ENCODE measurements around the gene ATP6V1F.
A peak's percentile ranks its signal among the peaks of the same experiment; 100 is the strongest.

Gene ATP6V1F

GRCh38 chr7:128829391-128830166 is 33.1 kb upstream of the ATP6V1F start:
- TF ChIP-seq SPI1 (IDR thresholded peaks at IDR 0.05; ENCODE audit: low read depth, low read length) (no peak), TAF1 (IDR thresholded peaks at IDR 0.05; ENCODE audit: low read depth, low read length) (no peak), POU2F2 (IDR thresholded peaks at IDR 0.05; ENCODE audit: low read depth, low read length) (no peak), POLR2A (IDR thresholded peaks at IDR 0.05; ENCODE audit: low read depth, low read length) (no peak), POLR2AphosphoS5 (IDR thresholded peaks at IDR 0.05; ENCODE audit: low read depth, low read length) (no peak), PAX5 (IDR thresholded peaks at IDR 0.05; ENCODE audit: insufficient read depth, low read length, severe bottlenecking) (no peak)
- FAIRE-seq (no peak), DNase-seq (ENCODE audit: insufficient read length, low spot score) (no peak)

DNA sequence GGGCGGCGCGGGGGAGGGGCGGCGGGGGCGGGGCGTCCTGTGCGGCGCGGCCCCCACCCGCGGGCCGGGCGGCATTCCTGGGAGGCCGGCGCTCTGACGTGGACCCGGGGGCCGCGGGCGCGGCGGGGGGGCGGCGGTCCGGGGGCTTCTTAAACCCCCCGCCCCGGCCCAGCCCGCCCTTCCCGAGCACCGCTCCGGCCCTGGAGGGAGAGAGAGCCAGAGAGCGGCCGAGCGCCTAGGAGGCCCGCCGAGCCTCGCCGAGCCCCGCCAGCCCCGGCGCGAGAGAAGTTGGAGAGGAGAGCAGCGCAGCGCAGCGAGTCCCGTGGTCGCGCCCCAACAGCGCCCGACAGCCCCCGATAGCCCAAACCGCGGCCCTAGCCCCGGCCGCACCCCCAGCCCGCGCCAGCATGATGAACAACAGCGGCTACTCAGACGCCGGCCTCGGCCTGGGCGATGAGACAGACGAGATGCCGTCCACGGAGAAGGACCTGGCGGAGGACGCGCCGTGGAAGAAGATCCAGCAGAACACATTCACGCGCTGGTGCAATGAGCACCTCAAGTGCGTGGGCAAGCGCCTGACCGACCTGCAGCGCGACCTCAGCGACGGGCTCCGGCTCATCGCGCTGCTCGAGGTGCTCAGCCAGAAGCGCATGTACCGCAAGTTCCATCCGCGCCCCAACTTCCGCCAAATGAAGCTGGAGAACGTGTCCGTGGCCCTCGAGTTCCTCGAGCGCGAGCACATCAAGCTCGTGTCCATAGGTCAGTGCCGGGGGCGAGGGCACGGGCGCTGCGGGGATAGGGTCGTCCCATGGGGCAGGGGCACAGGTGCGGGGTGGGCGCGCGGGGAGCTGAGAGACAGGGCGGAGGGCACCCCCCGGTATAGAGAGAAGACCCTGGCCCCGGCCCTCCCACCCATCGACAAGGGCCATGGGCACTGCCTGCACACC is 32.2 kb upstream of the ATP6V1F start, which contains the start of gene FLNC:
FLNC (plus strand) TSS at position 176 of the 947 bp plus-strand sequence; CDS start at position 408, 232 bp downstream.
- DNase-seq (ENCODE audit: insufficient read length, low spot score) (no peak), FAIRE-seq (peak; percentile 84)
- no peak for TF ChIP-seq SPI1 (IDR thresholded peaks at IDR 0.05; ENCODE audit: low read depth, low read length)
- TF ChIP-seq POU2F2 (IDR thresholded peaks at IDR 0.05; ENCODE audit: low read depth, low read length): no peak
- no peak for TF ChIP-seq POLR2A (IDR thresholded peaks at IDR 0.05; ENCODE audit: low read depth, low read length)
- no peak for TF ChIP-seq POLR2AphosphoS5 (IDR thresholded peaks at IDR 0.05; ENCODE audit: low read depth, low read length)
- no peak for TF ChIP-seq TAF1 (IDR thresholded peaks at IDR 0.05; ENCODE audit: low read depth, low read length)
- TF ChIP-seq PAX5 (IDR thresholded peaks at IDR 0.05; ENCODE audit: insufficient read depth, low read length, severe bottlenecking): no peak

DNA sequence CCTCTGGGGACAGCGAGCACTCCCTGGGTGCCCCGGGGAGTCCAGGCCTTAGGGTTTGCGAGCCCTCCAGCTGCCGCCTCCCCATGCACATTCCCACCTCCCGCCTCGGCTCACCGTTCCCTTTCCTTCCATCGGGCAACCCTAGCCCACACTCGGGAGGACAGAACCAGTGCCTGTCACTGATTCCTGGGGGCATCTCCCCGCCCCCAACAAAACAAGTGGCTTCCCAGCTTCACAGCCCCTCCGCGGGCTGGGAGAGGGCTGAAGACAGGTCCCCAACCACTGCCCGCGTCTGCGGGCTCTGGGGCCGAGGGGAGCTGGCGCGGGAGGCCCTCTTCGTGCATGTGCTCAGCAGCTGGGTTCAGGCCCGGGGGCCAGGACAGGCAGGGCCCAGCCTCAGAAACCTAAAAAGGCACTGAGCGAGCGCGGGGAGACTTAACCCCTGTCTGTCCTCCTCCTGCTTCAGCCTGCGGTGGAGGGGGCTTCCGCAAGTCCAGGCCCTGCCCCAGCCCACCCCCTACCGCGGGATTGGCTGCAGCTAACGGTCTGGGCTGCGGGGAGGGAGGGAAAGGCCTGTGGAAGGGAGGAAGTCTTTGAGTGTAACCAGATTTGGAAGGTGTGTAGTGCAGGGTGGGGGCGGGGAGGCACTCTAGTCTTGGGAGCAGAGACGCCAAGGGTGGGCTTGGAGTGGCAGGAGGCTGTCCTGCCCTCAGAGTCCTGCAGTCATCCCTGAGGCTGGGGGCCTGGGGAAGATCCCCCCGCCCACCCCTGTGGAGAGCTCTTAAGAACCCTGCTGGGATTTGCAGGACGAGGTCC is 31.3 kb upstream of the ATP6V1F start:
- FAIRE-seq: peak; percentile 33
- TF ChIP-seq POLR2AphosphoS5 (IDR thresholded peaks at IDR 0.05; ENCODE audit: low read depth, low read length) (no peak), SPI1 (IDR thresholded peaks at IDR 0.05; ENCODE audit: low read depth, low read length) (peak; percentile 17; the same call in 1 of the 2 replicates)
- no peak for DNase-seq (ENCODE audit: insufficient read length, low spot score)

DNA sequence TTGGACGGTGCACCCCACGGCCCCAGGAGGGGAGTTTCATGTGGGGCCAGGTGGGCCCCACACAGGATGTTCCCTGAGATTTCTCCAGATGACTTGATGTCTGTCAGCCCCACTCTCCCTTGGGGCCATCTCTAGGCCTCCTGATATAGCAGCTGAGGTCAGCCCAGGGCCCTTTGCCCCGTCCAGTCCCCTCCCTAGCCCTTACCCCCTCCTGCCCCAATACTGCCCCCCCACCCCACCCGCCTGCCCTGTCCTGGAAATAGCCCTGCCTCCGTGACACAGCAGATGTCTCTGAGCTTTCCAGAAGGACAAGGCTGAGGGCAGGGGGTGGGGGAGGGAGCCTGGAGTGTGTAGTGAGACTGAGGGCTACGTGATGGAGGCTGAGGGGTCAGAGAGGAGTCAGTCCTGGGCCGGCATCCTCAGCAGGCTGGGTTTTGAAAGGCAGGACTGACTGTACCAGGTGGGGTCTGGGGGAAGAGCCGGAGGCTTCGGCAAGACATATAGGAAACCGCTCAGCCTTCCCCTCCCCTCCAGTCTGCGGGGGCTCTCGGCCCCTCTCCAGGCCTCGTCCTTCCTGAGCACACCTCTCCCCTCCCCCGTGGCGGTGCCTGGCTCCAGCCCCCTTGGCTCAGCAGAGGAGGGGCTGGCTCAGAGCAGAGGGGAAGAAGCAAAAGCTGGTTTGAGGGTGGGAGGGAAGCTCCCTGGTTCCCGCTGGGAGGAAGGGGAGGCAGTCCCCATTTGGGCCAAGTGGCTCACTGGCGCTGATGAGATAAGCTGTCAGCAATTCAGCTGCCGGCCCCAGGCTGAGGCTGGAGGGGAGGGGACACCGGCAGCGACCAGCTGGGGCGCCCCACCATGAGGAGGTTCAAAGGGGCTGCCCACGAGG is 30.4 kb upstream of the ATP6V1F start:
- no peak for DNase-seq (ENCODE audit: insufficient read length, low spot score)
- no peak for FAIRE-seq
- TF ChIP-seq POLR2AphosphoS5 (IDR thresholded peaks at IDR 0.05; ENCODE audit: low read depth, low read length): no peak
- TF ChIP-seq TAF1 (IDR thresholded peaks at IDR 0.05; ENCODE audit: low read depth, low read length): no peak
- no peak for TF ChIP-seq POU2F2 (IDR thresholded peaks at IDR 0.05; ENCODE audit: low read depth, low read length)
- no peak for TF ChIP-seq POLR2A (IDR thresholded peaks at IDR 0.05; ENCODE audit: low read depth, low read length)
- no peak for TF ChIP-seq SPI1 (IDR thresholded peaks at IDR 0.05; ENCODE audit: low read depth, low read length)
- no peak for TF ChIP-seq PAX5 (IDR thresholded peaks at IDR 0.05; ENCODE audit: insufficient read depth, low read length, severe bottlenecking)

DNA sequence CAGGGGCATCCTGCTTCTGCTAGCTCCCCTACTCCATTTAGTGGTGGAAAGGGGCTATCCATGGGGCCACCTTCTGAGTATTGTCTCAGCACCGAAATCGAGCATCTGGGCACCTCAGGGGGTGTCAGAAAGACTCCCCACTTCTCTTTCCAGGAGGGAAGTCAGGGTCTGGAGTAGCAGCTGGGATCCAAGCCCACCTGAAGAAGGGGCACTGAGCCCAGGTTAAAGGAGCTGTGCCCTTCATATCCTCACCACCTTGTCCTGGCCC is 29.8 kb upstream of the ATP6V1F start:
- TF ChIP-seq TAF1 (IDR thresholded peaks at IDR 0.05; ENCODE audit: low read depth, low read length) (no peak), POLR2AphosphoS5 (IDR thresholded peaks at IDR 0.05; ENCODE audit: low read depth, low read length) (no peak), POU2F2 (IDR thresholded peaks at IDR 0.05; ENCODE audit: low read depth, low read length) (no peak), POLR2A (IDR thresholded peaks at IDR 0.05; ENCODE audit: low read depth, low read length) (no peak), PAX5 (IDR thresholded peaks at IDR 0.05; ENCODE audit: insufficient read depth, low read length, severe bottlenecking) (no peak), SPI1 (IDR thresholded peaks at IDR 0.05; ENCODE audit: low read depth, low read length) (no peak)
- no peak for FAIRE-seq
- DNase-seq (ENCODE audit: insufficient read length, low spot score): no peak

DNA sequence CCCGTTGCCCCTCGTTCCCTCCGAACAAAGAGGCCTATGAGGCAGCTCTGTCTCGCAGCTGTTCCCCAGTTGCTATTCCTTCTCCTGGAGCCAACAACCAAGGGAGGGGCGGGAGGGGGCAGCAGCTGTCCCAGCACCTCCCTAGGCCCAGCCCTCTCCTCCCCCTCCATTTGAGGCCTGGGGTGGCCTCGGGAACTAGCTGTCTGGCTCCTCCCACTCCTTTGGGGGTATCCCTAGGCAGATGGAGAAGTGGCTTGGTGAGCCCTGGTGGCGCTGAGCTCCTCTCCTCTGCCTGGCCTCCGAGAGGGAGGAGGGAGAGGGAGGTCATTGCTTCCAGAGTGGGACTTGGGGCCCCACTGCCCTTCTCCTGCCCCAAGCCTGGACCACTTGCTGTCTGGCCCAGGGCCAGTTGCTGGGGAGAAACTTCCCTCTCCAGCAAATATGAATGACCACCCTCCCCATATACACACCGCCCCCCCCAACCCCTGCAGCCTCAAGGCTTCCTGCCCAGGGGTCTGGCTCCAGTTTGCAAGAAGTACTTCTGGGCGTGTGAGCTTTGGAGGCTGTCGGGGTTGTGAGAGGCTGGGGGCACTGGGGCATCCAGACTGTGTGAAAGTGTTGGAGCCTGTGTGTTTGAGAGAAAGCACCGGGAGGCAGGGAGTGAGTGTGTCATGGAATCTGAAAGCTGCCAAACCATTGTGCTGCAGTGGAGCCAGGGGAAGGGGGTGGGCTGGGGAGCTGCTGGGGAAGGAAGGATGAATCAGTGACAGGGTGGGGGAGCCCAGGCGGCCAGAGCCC is 29.3 kb upstream of the ATP6V1F start:
- TF ChIP-seq POU2F2 (IDR thresholded peaks at IDR 0.05; ENCODE audit: low read depth, low read length): no peak
- TF ChIP-seq TAF1 (IDR thresholded peaks at IDR 0.05; ENCODE audit: low read depth, low read length): no peak
- FAIRE-seq (no peak), DNase-seq (ENCODE audit: insufficient read length, low spot score) (no peak)

- DNase-seq (ENCODE audit: insufficient read length, low spot score): no peak
- FAIRE-seq: no peak
- no peak for TF ChIP-seq TAF1 (IDR thresholded peaks at IDR 0.05; ENCODE audit: low read depth, low read length)
- no peak for TF ChIP-seq PAX5 (IDR thresholded peaks at IDR 0.05; ENCODE audit: insufficient read depth, low read length, severe bottlenecking)
- TF ChIP-seq POLR2A (IDR thresholded peaks at IDR 0.05; ENCODE audit: low read depth, low read length): no peak
- no peak for TF ChIP-seq POLR2AphosphoS5 (IDR thresholded peaks at IDR 0.05; ENCODE audit: low read depth, low read length)
- no peak for TF ChIP-seq SPI1 (IDR thresholded peaks at IDR 0.05; ENCODE audit: low read depth, low read length)
- TF ChIP-seq POU2F2 (IDR thresholded peaks at IDR 0.05; ENCODE audit: low read depth, low read length): no peak
Observed at GRCh38 chr7:128833946-128834325, 28.7 kb upstream of the ATP6V1F start.

DNA sequence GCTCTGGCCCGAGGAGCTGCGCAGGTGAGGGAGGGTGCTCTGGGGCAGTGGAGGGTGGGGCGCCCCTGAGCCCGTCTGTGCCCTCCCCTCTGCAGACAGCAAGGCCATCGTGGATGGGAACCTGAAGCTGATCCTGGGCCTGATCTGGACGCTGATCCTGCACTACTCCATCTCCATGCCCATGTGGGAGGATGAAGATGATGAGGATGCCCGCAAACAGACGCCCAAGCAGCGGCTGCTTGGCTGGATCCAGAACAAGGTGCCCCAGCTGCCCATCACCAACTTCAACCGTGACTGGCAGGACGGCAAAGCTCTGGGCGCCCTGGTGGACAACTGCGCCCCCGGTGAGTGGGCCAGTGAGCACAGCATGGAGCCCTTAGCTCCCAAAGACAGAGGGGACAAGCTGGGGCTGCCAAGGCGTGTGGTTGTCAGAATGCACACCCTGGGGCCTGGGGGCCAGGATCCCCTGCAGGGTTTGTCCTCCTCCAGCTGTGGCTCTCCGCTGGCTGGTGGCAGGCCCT is 27.4 kb upstream of the ATP6V1F start:
- TF ChIP-seq POLR2AphosphoS5 (IDR thresholded peaks at IDR 0.05; ENCODE audit: low read depth, low read length) (no peak), PAX5 (IDR thresholded peaks at IDR 0.05; ENCODE audit: insufficient read depth, low read length, severe bottlenecking) (no peak), POU2F2 (IDR thresholded peaks at IDR 0.05; ENCODE audit: low read depth, low read length) (no peak), TAF1 (IDR thresholded peaks at IDR 0.05; ENCODE audit: low read depth, low read length) (no peak), POLR2A (IDR thresholded peaks at IDR 0.05; ENCODE audit: low read depth, low read length) (no peak), SPI1 (IDR thresholded peaks at IDR 0.05; ENCODE audit: low read depth, low read length) (no peak)
- DNase-seq (ENCODE audit: insufficient read length, low spot score) (no peak), FAIRE-seq (no peak)

Measured in GM12891 (cell line).